Muscle of leg (tissue), 11 donors: ENCODE data around the gene MTMR3. TPM values are rescaled to one million over a fixed set of nuclear protein-coding genes. Genes with fewer than 3 reads are reported as not detected.

Source experiments
- DNase-seq: peaks from one replicate; pipeline ENCODE4 v3.0.0; 2013
- H3K27ac ChIP-seq: one replicate; pipeline ENCODE4 v1.5.1; 2013; ENCODE audit warnings: mild to moderate bottlenecking, low read length, control low read depth
- H3K27me3 ChIP-seq: one replicate; pipeline ENCODE4 v1.6.1; 2013; ENCODE audit warnings: low read length; ENCODE audit not compliant: control insufficient read depth, insufficient read depth
- H3K36me3 ChIP-seq: one replicate; pipeline ENCODE4 v1.6.1; 2013; ENCODE audit warnings: low read length; ENCODE audit not compliant: control insufficient read depth, insufficient read depth
- H3K4me1 ChIP-seq: one replicate; pipeline ENCODE4 v1.6.1; 2013; ENCODE audit warnings: low read length; ENCODE audit not compliant: control insufficient read depth, insufficient read depth
- H3K4me3 ChIP-seq: one replicate; pipeline ENCODE4 v1.5.1; 2013; ENCODE audit warnings: low read length, control low read depth
- H3K9me3 ChIP-seq: replicated peaks from 2 replicates; pipeline ENCODE4 v1.6.1; 2013; ENCODE audit warnings: low read depth, low read length; ENCODE audit not compliant: control insufficient read depth
- WGBS: methylation state at CpG from one replicate; pipeline ENCODE4 v1.1.5; 2013; ENCODE audit warnings: missing lambda C conversion rate; ENCODE audit not compliant: insufficient coverage; 5-methylcytosine and 5-hydroxymethylcytosine counted together
- polyA plus RNA-seq, 8 donors: library from polyadenylated mRNA; unstranded; fragments of 120-200 nt; gene quantifications; one replicate each; pipeline versions ENCODE4 v1.2.1 to v1.2.3, GENCODE V29; 2013; ENCODE audit warnings: inconsistent platforms in 1 of 8, low replicate concordance in 1 of 8; ENCODE audit not compliant: insufficient read length in 8 of 8, insufficient read depth in 1 of 8
- total RNA-seq: library from RNA; stranded (reverse); fragments of 120-200 nt; gene quantifications from one replicate; pipeline ENCODE4 v1.2.4, GENCODE V29; 2013

Gene MTMR3
- total and polyA plus RNA-seq, 9 donors = 23.6 to 29.1 (median 25.7) TPM

DNA sequence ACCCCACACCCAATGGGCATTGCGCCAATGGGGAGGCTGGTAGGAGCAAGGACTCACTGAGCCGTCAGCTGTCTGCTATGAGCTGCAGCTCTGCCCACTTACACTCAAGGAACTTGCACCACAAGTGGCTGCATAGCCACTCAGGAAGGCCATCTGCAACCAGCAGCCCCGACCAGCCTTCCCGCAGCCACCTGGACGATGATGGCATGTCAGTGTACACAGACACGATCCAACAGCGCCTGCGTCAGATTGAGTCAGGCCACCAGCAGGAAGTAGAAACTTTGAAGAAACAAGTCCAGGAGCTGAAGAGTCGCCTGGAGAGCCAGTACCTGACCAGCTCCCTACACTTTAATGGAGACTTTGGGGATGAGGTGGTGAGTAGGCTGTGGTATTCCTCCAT is 137.5 kb downstream of the MTMR3 start:
- Histone ChIP-seq H3K27me3 (no peaks in the 10 kb centered on the region), H3K9me3 (no peaks in the 10 kb centered on the region), H3K4me1 (no peaks in the 10 kb centered on the region), H3K27ac (no peak overlapping the region), H3K4me3 (no peak overlapping the region), H3K36me3 (peaks cover 97% of the 10 kb centered on the region)
- no peak for DNase-seq
- 93% methylated on average over 8 of the region's 9 CpGs for WGBS

DNA sequence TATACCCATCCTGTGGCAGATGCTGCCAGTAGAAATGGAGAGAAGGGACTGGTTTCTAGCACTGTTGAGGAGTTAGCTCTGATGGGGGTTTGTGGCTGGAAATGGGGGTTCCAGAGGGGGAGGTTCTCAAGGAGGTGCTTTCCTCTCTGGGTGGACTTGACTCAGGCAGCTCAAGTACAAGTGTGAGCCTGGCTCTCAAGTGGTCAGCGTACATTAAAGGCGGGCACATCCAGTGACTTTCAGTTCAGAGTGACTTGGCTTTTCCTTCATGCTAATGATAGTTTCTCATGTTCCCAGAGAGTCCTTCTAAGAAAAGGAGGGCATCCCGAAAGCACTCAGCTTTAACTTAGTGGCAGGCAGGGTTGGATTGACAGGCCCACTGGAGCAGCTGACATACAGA is 138.4 kb downstream of the MTMR3 start:
- Histone ChIP-seq H3K4me3 (no peak overlapping the region), H3K9me3 (no peaks in the 10 kb centered on the region), H3K4me1 (no peaks in the 10 kb centered on the region), H3K27ac (no peak overlapping the region), H3K27me3 (no peaks in the 10 kb centered on the region), H3K36me3 (peaks cover 97% of the 10 kb centered on the region)
- DNase-seq = no peak
- WGBS = 100% methylated on average over 2 of the region's 3 CpGs

DNA sequence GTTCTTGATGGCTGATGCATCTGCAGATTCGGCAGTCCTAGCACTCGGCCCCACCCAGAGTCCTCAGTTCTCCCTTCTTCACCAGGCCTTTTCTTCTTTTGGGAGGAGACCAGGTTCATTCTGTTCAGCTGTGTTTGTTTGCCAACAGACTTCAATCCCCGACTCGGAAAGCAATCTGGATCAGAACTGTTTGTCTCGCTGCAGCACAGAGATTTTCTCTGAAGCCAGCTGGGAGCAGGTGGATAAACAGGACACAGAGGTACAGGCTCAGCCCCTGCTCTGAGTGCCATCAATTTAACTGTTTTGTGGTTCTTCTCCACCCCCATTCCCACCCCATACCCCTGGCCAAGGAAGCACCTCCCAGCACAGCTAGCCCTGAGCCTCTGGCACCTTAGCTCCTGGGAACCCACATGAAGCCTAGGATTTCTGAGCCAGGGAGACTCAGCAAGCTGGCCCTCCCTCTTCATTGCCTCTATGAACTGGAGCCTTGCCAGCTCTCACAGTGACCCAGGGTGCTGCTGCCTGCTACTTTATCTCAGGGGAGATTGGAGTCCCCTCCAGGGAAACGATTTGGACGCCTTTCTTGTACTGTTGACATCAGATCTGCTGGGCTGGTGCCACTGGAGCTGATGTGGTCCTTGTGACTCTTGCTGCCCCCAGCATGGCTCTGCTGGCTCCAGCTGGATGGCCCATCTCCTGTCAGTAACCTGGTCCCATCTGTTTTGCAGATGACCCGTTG is 139.1 kb downstream of the MTMR3 start:
- no peak overlapping the region for H3K27ac ChIP-seq
- no peaks in the 10 kb centered on the region for H3K4me1 ChIP-seq
- H3K9me3 ChIP-seq = no peaks in the 10 kb centered on the region
- H3K36me3 ChIP-seq = peaks cover 97% of the 10 kb centered on the region
- no peak for DNase-seq
- H3K27me3 ChIP-seq = no peaks in the 10 kb centered on the region
- WGBS = 87% methylated on average over 8 of the region's 8 CpGs
- no peak overlapping the region for H3K4me3 ChIP-seq

DNA sequence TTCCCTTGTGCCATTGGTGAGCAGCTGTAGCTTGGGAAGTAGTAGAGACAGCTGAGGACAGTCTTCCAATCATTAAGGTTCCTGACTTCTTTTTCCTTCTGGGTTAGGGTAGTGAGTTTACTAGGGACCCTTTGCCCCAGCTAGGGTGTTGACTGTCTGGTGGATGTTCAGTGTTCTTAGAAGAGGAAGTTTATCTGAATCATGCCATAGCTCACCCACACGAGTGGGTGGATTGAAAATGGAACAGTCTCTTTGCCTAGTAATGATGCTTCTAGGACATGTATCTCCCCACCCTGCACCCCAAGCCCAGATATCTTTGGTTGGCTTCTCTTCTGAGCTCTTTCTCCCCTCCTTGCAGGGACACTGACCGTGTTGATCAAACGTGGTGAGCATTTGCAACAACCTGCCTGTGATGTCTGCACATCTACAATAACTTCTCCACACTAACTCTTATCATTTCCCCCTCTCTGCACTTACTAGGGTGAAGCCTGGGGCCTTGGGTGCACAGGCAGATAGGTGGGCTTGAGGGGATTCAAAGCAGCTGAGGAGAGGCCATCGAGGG is 140.2 kb downstream of the MTMR3 start:
- DNase-seq = no peak
- Histone ChIP-seq H3K27me3 (no peaks in the 10 kb centered on the region), H3K36me3 (peaks cover 96% of the 10 kb centered on the region), H3K4me1 (no peaks in the 10 kb centered on the region), H3K4me3 (no peak overlapping the region), H3K27ac (no peak overlapping the region), H3K9me3 (no peaks in the 10 kb centered on the region)
- 100% methylated on average over 2 of the region's 4 CpGs for WGBS

DNA sequence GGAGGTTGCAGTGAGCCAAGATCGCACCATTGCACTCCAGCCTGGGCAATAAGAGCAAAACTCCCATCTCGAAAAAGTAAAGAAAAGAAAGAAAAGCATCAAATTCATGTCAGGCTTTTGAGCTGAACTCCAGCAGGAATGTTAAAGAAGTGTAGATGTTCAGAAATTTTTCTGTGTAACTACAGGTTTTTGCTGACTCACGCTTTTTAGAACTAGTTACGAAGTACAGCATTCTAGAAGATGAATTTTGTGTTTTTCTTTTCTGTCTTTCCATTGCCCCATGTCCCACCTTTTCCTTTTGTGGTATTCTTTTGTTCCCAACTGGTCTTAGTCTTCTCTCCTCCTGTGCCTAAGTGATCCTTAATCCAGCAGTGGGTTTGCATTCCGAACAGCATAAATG is 141.3 kb downstream of the MTMR3 start:
- Histone ChIP-seq H3K9me3 (no peaks in the 10 kb centered on the region), H3K27ac (no peak overlapping the region), H3K36me3 (peaks cover 94% of the 10 kb centered on the region), H3K4me3 (no peak overlapping the region), H3K4me1 (no peaks in the 10 kb centered on the region), H3K27me3 (no peaks in the 10 kb centered on the region)
- 90% methylated on average over 3 of the region's 5 CpGs for WGBS
- DNase-seq = no peak

DNA sequence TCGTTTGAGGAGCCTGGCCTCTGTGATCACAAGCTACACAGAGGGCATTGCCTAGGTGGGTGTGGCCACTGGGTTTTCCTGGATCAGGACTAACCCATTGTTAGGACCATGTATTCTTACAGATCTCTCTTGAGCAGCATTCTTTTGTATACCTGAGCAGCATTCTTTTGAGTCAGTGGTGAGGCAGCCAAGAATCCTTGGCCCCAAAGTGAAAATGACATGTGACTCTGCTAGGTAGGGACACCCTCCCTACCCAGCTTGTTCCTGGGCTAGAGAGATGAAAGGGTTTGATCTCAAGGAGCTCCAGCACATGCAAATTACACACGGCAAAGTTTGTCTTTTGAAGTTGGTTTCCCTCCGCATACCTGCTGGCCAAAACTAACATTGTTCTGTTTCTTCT is 142.2 kb downstream of the MTMR3 start:
- Histone ChIP-seq H3K4me1 (no peaks in the 10 kb centered on the region), H3K27me3 (no peaks in the 10 kb centered on the region), H3K4me3 (no peak overlapping the region), H3K27ac (no peak overlapping the region), H3K9me3 (no peaks in the 10 kb centered on the region), H3K36me3 (peaks cover 85% of the 10 kb centered on the region)
- DNase-seq = no peak
- WGBS = 60% methylated on average over 3 of the region's 3 CpGs

DNA sequence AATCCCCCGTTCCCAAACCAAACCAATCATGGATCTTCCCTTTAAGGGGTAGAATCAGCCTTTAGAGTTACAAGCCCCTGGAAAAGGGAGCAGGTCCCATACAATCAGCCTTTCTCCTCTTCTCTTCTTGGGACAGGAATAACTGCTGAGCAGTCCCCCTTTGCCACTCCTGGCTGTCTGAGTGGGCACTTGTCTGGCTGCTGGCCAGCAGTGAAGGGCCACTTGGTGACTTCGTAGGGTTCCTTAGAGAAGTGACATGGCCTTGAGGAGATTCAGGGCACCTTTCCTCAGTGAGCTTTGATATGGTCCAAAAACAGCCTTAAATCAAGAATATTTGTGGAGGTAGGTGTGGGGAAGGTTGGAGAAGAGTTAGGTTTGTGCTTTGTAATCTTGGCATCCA is 143.8 kb downstream of the MTMR3 start:
- peaks cover 69% of the 10 kb centered on the region for H3K36me3 ChIP-seq

DNA sequence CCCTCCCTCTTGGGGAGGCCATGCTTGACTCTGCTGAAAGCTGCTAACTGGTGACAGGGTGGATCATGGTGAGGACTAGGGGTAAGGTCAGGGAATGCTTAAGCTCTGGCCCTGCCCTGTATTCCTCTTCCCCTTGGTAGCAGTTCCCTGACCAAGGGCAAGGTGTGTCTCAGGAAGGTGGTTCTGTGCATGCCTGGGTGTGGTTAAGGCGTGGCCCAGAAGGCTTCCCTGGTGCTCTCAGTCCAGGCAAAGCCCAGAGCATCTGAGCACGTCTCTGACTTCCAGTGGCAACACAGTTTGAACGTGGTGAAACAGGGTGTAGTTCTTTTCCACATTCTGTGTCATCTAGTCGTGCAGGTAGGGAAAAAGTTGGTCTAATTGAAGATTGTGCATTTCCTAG is 144.2 kb downstream of the MTMR3 start:
- no peaks in the 10 kb centered on the region for H3K27me3 ChIP-seq
- no peak overlapping the region for H3K27ac ChIP-seq
- 96% methylated on average over 4 of the region's 4 CpGs for WGBS
- no peaks in the 10 kb centered on the region for H3K9me3 ChIP-seq
- H3K4me1 ChIP-seq = peaks cover 3% of the 10 kb centered on the region
- DNase-seq = no peak
- H3K36me3 ChIP-seq = peaks cover 65% of the 10 kb centered on the region
- H3K4me3 ChIP-seq = no peak overlapping the region

More for the DNA sequence above, 143.8 kb downstream of the MTMR3 start:
- H3K4me3 ChIP-seq = no peak overlapping the region
- H3K27me3 ChIP-seq = no peaks in the 10 kb centered on the region
- no peaks in the 10 kb centered on the region for H3K4me1 ChIP-seq
- DNase-seq = no peak
- H3K27ac ChIP-seq = no peak overlapping the region
- 83% methylated on average over 2 of the region's 2 CpGs for WGBS
- no peaks in the 10 kb centered on the region for H3K9me3 ChIP-seq

DNA sequence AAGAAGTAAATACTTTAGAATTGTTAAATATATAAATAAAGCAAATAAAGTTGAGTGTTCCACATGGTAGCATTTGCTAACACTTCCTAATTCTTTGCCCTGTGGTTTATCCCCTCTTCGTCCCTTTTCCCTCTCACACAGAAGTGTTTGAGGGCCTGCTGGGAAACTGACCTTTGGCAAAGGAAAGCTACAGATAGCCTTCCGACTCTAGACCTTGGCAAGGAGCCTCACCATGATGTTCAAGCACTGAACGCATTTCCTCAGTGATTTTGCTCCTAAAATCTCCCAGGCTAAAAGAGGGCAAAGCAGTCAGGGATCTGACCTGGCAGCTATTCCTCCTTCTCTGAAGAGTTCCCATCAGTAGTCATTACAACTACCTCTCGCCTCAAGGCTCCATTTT is 144.8 kb downstream of the MTMR3 start:
- Histone ChIP-seq H3K27ac (no peak overlapping the region), H3K36me3 (peaks cover 60% of the 10 kb centered on the region)
- WGBS = 59% methylated on average over 3 of the region's 4 CpGs

DNA sequence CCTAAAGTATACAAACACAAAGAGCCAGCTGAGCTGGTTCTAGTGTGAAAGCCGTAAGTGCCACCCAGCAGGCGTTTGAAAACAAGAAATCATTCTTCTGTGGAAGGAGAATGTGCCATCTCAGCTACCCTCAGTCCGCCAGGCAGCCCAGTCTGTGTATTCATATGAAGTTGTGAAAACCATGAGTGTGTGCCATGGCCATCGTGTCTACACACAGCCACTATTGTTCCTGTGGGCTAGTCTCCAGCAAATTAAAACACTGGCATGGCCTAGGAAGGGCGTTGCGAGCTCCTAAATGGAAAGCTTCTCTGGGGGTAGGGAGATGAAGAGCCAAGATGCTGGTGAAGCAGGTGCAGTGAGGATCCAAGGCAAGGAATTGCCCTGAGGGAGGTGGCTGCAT is 145.8 kb downstream of the MTMR3 start:
- no peak for DNase-seq
- 92% methylated on average over 4 of the region's 6 CpGs for WGBS
- Histone ChIP-seq H3K27me3 (no peaks in the 10 kb centered on the region), H3K9me3 (no peaks in the 10 kb centered on the region), H3K27ac (no peak overlapping the region), H3K4me3 (no peak overlapping the region), H3K4me1 (peaks cover 6% of the 10 kb centered on the region), H3K36me3 (peaks cover 55% of the 10 kb centered on the region)

More for the DNA sequence above, 144.8 kb downstream of the MTMR3 start:
- no peaks in the 10 kb centered on the region for H3K9me3 ChIP-seq
- no peak for DNase-seq
- H3K4me3 ChIP-seq = no peak overlapping the region
- H3K4me1 ChIP-seq = peaks cover 3% of the 10 kb centered on the region
- H3K27me3 ChIP-seq = no peaks in the 10 kb centered on the region
